Neuronal stem cell (in vitro differentiated cells): ENCODE data around the gene C11orf87.

ENCODE experiments used
- DNase-seq: peaks from one replicate; pipeline ENCODE4 v3.0.0-alpha.2; 2013; ENCODE audit warnings: low spot score
- H2AFZ ChIP-seq: one replicate; pipeline ENCODE4 v1.6.1; 2013; ENCODE audit warnings: mild to moderate bottlenecking, low read length, inconsistent platforms
- H2AK5ac ChIP-seq: 2 replicates; pipeline ENCODE4 v1.6.1; 2013; ENCODE audit warnings: low read depth, mild to moderate bottlenecking, inconsistent platforms, low read length, moderate library complexity, mixed read lengths
- H2BK120ac ChIP-seq: 2 replicates; pipeline ENCODE4 v1.6.1; 2013; ENCODE audit warnings: low read depth, mild to moderate bottlenecking, inconsistent platforms, low read length, moderate library complexity, mixed read lengths
- H2BK12ac ChIP-seq: one replicate; pipeline ENCODE4 v1.6.1; 2013; ENCODE audit warnings: low read length, inconsistent platforms
- H2BK15ac ChIP-seq: 2 replicates; pipeline ENCODE4 v1.6.1; 2013; ENCODE audit warnings: mild to moderate bottlenecking, low read length, inconsistent platforms, mixed read lengths
- H2BK5ac ChIP-seq: one replicate; pipeline ENCODE4 v1.6.1; 2013; ENCODE audit warnings: inconsistent platforms, mild to moderate bottlenecking, low read length, moderate library complexity
- H3K14ac ChIP-seq: one replicate; pipeline ENCODE4 v1.6.1; 2013; ENCODE audit warnings: low read length, inconsistent platforms
- H3K18ac ChIP-seq: 2 replicates; pipeline ENCODE4 v1.6.1; 2013; ENCODE audit warnings: low read length, inconsistent platforms
- H3K23ac ChIP-seq: 2 replicates; pipeline ENCODE4 v1.6.1; 2013; ENCODE audit warnings: low read depth, mild to moderate bottlenecking, mixed read lengths, low read length, inconsistent platforms; ENCODE audit not compliant: poor library complexity
- H3K27ac ChIP-seq: replicated peaks from 3 replicates; pipeline ENCODE4 v1.5.1; 2013; ENCODE audit warnings: low read length, inconsistent platforms
- H3K27me3 ChIP-seq, 3 experiments: 2 replicates each; pipeline ENCODE4 v1.6.1; 2013; ENCODE audit warnings: low read length in 3 of 3, mild to moderate bottlenecking in 2 of 3, inconsistent platforms in 1 of 3, low read depth in 1 of 3, mixed read lengths in 1 of 3, moderate library complexity in 1 of 3; ENCODE audit not compliant: control insufficient read depth in 3 of 3, insufficient read depth in 3 of 3
- H3K36me3 ChIP-seq, 2 donors: replicated peaks in 1 of 2; 2 replicates each; pipeline ENCODE4 v1.6.1; 2013; ENCODE audit warnings: low read length in 2 of 2; ENCODE audit not compliant: control insufficient read depth in 2 of 2, insufficient read depth in 2 of 2
- H3K4ac ChIP-seq: 2 replicates; pipeline ENCODE4 v1.6.1; 2013; ENCODE audit warnings: inconsistent platforms, mild to moderate bottlenecking, low read length, moderate library complexity
- H3K4me1 ChIP-seq, 2 donors: 1 replicate in 1 of 2; 2 replicates in 1 of 2; pipeline ENCODE4 v1.6.1; 2013; ENCODE audit warnings: low read length in 2 of 2, low read depth in 1 of 2; ENCODE audit not compliant: control insufficient read depth in 2 of 2, insufficient read depth in 1 of 2
- H3K4me2 ChIP-seq: one replicate; pipeline ENCODE4 v1.6.1; 2013; ENCODE audit warnings: mild to moderate bottlenecking, low read length, inconsistent platforms; ENCODE audit not compliant: insufficient read depth, poor library complexity, severe bottlenecking
- H3K4me3 ChIP-seq, 2 donors: 2 replicates each; pipeline ENCODE4 v1.5.1; 2013; ENCODE audit warnings: low read length in 2 of 2, mild to moderate bottlenecking in 2 of 2, inconsistent platforms in 1 of 2, moderate library complexity in 1 of 2
- H3K79me1 ChIP-seq: one replicate; pipeline ENCODE4 v1.6.1; 2013; ENCODE audit warnings: low read depth, mild to moderate bottlenecking, inconsistent platforms, low read length, moderate library complexity
- H3K9ac ChIP-seq: one replicate; pipeline ENCODE4 v1.6.1; 2013; ENCODE audit warnings: mild to moderate bottlenecking, low read depth, low read length, inconsistent platforms; ENCODE audit not compliant: poor library complexity
- H3K9me3 ChIP-seq, 2 donors: replicated peaks in 1 of 2; 2 replicates each; pipeline versions ENCODE3 to v1.6.1; 2013; ENCODE audit warnings: low read length in 2 of 2, mild to moderate bottlenecking in 2 of 2, inconsistent platforms in 1 of 2, low read depth in 1 of 2, mixed read lengths in 1 of 2, moderate library complexity in 1 of 2; ENCODE audit not compliant: control insufficient read depth in 2 of 2, insufficient read depth in 1 of 2
- H4K8ac ChIP-seq: one replicate; pipeline ENCODE4 v1.6.1; 2013; ENCODE audit warnings: low read depth, mild to moderate bottlenecking, inconsistent platforms, low read length, moderate library complexity
- H4K91ac ChIP-seq: one replicate; pipeline ENCODE4 v1.6.1; 2013; ENCODE audit warnings: low read length, low read depth, mild to moderate bottlenecking, inconsistent platforms; ENCODE audit not compliant: poor library complexity
- WGBS, 2 donors: extraction: QIAGEN DNeasy Blood & Tissue Kit; methylation state at CpG; one replicate each; pipeline ENCODE4 v1.1.7; 2013; ENCODE audit warnings: missing lambda C conversion rate in 2 of 2, mixed read lengths in 1 of 2; ENCODE audit not compliant: insufficient read length in 2 of 2, insufficient replicate concordance in 1 of 2; ENCODE audit errors: extremely low coverage in 2 of 2; 5-methylcytosine and 5-hydroxymethylcytosine counted together

Gene C11orf87

DNA sequence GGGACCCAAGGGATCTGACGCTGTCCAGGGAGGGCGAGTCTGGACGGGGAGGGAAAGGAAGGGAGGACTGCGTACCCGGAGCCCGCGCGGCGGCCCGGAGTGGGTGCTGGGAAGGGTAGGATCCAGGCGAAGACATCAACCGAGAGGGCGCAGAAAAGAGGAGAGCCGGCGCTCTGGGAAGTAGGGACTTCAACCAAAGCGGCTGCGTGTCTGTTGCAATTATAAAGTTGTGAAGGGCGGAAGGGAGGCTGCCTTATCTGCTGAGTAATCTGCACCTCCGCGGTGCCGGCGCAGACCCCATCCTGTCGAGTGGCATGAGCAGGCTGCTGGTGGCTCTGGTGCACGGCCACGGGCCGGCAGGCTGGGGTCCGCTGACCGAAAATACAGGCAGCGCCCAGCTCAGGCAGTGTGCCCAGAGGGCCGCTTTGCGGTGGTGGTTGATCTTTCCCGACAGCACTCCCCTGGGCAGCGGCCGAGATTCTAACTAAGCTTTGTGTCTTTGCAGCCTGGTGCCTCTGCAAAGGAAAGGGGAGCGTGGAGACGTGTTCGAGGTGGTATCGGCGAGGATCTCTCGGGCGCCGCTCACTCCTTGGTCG is 978 bp downstream of the C11orf87 start:
- peak; percentile 17 for DNase-seq
- no peak overlapping the region for H4K91ac ChIP-seq
- H3K4ac ChIP-seq: no peak overlapping the region
- H2AFZ ChIP-seq: peak overlapping the region; percentile 90
- peak overlapping the region; percentile 85 for H3K23ac ChIP-seq
- H3K27me3 ChIP-seq: peaks cover 15 to 45% (median 30%) of the 10 kb centered on the region in 3 experiments
- no peak overlapping the region for H2BK120ac ChIP-seq
- H3K4me1 ChIP-seq: peaks cover 7 to 9% of the 10 kb centered on the region in 2 donors
- H3K9me3 ChIP-seq: no peaks in the 10 kb centered on the region
- no peak overlapping the region for H2BK5ac ChIP-seq
- H3K9ac ChIP-seq: peak overlapping the region; percentile 70
- H3K4me2 ChIP-seq: peak overlapping the region; percentile 77
- no peak overlapping the region for H2BK15ac ChIP-seq
- H3K36me3 ChIP-seq: no peaks in the 10 kb centered on the region
- no peak overlapping the region for H2BK12ac ChIP-seq
- H3K14ac ChIP-seq: no peak overlapping the region
- no peak overlapping the region for H2AK5ac ChIP-seq
- no CpG with 5 or more reads among the region's 43 CpGs for WGBS, 2 donors
- H3K79me1 ChIP-seq: no peaks in the 10 kb centered on the region
- H3K18ac ChIP-seq: no peak overlapping the region
- H3K27ac ChIP-seq: no peak overlapping the region
- H3K4me3 ChIP-seq: peak overlapping the region; percentile 24 to 73
- H4K8ac ChIP-seq: no peak overlapping the region

DNA sequence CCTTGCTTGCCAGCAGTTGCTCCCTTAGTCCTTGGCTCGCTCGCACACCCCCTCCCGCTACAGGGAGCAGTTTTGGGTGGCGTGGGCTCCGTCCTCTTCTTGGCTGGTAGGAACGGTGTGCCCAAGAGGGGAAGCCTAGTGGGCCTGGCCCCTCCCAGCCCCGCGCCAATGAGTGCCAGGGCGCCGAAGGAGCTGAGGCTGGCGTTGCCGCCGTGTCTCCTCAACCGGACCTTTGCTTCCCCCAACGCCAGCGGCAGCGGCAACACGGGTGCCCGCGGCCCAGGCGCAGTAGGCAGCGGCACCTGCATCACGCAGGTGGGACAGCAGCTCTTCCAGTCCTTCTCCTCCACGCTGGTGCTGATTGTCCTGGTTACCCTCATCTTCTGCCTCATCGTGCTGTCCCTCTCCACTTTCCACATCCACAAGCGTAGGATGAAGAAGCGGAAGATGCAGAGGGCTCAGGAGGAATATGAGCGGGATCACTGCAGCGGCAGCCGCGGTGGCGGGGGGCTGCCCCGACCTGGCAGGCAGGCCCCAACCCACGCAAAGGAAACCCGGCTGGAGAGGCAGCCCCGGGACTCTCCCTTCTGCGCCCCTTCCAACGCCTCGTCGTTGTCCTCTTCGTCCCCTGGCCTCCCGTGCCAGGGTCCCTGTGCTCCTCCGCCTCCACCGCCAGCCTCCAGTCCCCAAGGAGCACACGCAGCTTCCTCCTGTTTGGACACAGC is 1.6 kb downstream of the C11orf87 start:
- H3K4ac ChIP-seq: no peak overlapping the region
- H3K4me3 ChIP-seq: peak overlapping the region in 1 of 2 donors; percentile 73
- H2BK5ac ChIP-seq: peak overlapping the region; percentile 46
- H2BK120ac ChIP-seq: no peak overlapping the region
- peak; percentile 4 for DNase-seq
- no peak overlapping the region for H4K91ac ChIP-seq
- H2BK15ac ChIP-seq: no peak overlapping the region
- peak overlapping the region; percentile 77 for H3K4me2 ChIP-seq
- no peaks in the 10 kb centered on the region for H3K9me3 ChIP-seq
- H3K36me3 ChIP-seq: no peaks in the 10 kb centered on the region
- no peak overlapping the region for H2BK12ac ChIP-seq
- peak overlapping the region; percentile 38 for H3K18ac ChIP-seq
- no peaks in the 10 kb centered on the region for H3K79me1 ChIP-seq
- H3K27ac ChIP-seq: no peak overlapping the region
- peak overlapping the region; percentile 85 for H3K23ac ChIP-seq
- peak overlapping the region; percentile 90 for H2AFZ ChIP-seq
- peaks cover 15 to 45% (median 30%) of the 10 kb centered on the region in 3 experiments for H3K27me3 ChIP-seq
- WGBS, 2 donors: no CpG with 5 or more reads among the region's 45 CpGs
- H4K8ac ChIP-seq: no peak overlapping the region
- no peak overlapping the region for H3K14ac ChIP-seq
- H3K9ac ChIP-seq: no peak overlapping the region
- H3K4me1 ChIP-seq: peaks cover 7 to 9% of the 10 kb centered on the region in 2 donors
- H2AK5ac ChIP-seq: no peak overlapping the region

DNA sequence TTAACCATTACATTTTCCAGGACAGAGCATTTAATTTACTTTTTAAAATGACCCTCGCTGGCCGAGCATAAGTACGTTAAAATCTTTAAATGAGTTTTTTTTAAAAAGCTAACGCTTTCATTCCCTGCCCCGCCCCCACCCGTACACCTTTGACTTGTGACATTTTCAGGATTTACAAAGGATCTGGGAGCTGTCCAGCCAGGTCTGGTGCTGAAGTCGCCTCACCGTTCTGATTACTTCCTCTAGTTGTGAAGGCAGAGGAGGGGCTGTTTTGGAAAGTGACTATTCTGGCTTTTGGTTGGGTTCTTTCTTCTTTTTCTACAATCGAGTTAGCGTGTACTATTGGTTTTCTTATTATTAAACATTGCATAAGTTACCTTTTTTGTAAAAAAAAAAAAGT is 2.9 kb downstream of the C11orf87 start:
- Histone ChIP-seq H2BK15ac (no peak overlapping the region), H3K23ac (no peak overlapping the region), H2AFZ (no peak overlapping the region), H3K4me3 (no peak overlapping the region), H3K27me3 (peaks cover 15 to 45% (median 30%) of the 10 kb centered on the region in 3 experiments), H3K27ac (no peak overlapping the region), H3K4me2 (no peak overlapping the region), H3K18ac (no peak overlapping the region), H3K79me1 (no peaks in the 10 kb centered on the region), H2BK120ac (no peak overlapping the region), H3K4me1 (peaks cover 7 to 9% of the 10 kb centered on the region in 2 donors), H3K14ac (no peak overlapping the region), H2AK5ac (no peak overlapping the region), H3K4ac (no peak overlapping the region), H4K8ac (no peak overlapping the region), H3K9ac (no peak overlapping the region), H4K91ac (no peak overlapping the region), H2BK12ac (no peak overlapping the region), H3K9me3 (no peaks in the 10 kb centered on the region), H3K36me3 (no peaks in the 10 kb centered on the region), H2BK5ac (no peak overlapping the region)
- no CpG with 5 or more reads among the region's 10 CpGs for WGBS, 2 donors
- peak; percentile 79 for DNase-seq

DNA sequence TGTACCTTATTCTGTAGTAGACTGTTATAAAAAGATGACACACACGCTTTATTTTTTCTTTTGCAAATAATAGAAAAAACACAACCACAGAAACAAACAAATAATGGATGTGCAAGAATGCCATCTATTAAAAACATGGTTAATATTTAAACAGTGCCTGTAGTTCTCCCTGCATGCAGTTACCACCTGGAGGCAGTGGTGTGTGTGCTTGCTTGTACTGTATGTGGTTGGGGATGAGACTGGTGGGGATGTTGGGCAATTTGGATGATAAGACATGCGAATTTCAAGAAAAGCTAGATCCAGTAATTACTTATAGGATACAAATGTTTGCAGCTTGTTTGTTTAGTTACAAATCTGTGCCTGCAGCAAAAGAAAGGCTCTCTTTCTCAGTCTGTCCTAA is 3.6 kb downstream of the C11orf87 start:
- no peak overlapping the region for H2BK120ac ChIP-seq
- no peak for DNase-seq
- H3K79me1 ChIP-seq: no peaks in the 10 kb centered on the region
- H3K36me3 ChIP-seq: no peaks in the 10 kb centered on the region
- H2BK5ac ChIP-seq: no peak overlapping the region
- H3K9ac ChIP-seq: no peak overlapping the region
- peaks cover 15 to 45% (median 30%) of the 10 kb centered on the region in 3 experiments for H3K27me3 ChIP-seq
- H3K4me3 ChIP-seq: no peak overlapping the region
- H2BK12ac ChIP-seq: no peak overlapping the region
- no peak overlapping the region for H4K8ac ChIP-seq
- WGBS, 2 donors: no CpG with 5 or more reads among the region's 2 CpGs
- H3K4me2 ChIP-seq: no peak overlapping the region
- no peak overlapping the region for H3K14ac ChIP-seq
- H4K91ac ChIP-seq: no peak overlapping the region
- no peak overlapping the region for H3K23ac ChIP-seq
- H3K27ac ChIP-seq: no peak overlapping the region
- H3K9me3 ChIP-seq: no peaks in the 10 kb centered on the region
- no peak overlapping the region for H2AFZ ChIP-seq
- no peak overlapping the region for H2BK15ac ChIP-seq
- no peak overlapping the region for H3K18ac ChIP-seq
- no peak overlapping the region for H2AK5ac ChIP-seq
- no peak overlapping the region for H3K4ac ChIP-seq
- H3K4me1 ChIP-seq: peaks cover 7 to 9% of the 10 kb centered on the region in 2 donors
